Sigmoid colon (tissue), 7 donors: Measurements from ENCODE around the gene GSC2. TPM values are rescaled to one million over a fixed set of nuclear protein-coding genes. Genes with fewer than 3 reads are reported as not detected.

ENCODE experiments used
- DNase-seq: peaks from one replicate; pipeline ENCODE4 v3.0.0-alpha.2; 2019
- H3K27ac ChIP-seq, 4 donors: fragments of 200-600 bp; sonication (generic); one replicate each; pipeline ENCODE4 v1.5.1; 2016 to 2019; ENCODE audit warnings: mild to moderate bottlenecking in 1 of 4
- H3K27me3 ChIP-seq, 3 donors: fragments of 200-600 bp; sonication (generic); one replicate each; pipeline ENCODE4 v1.5.1; 2019; ENCODE audit warnings: mild to moderate bottlenecking in 1 of 3
- H3K36me3 ChIP-seq, 4 donors: fragments of 200-600 bp; sonication (generic); one replicate each; pipeline ENCODE4 v1.5.1; 2016 to 2019
- H3K4me1 ChIP-seq, 4 donors: fragments of 200-600 bp; sonication (generic); one replicate each; pipeline ENCODE4 v1.5.1; 2017 to 2019
- H3K4me3 ChIP-seq, 4 donors: fragments of 200-600 bp; sonication (generic); one replicate each; pipeline ENCODE4 v1.5.1; 2017 to 2019; ENCODE audit warnings: mild to moderate bottlenecking in 2 of 4, moderate library complexity in 1 of 4
- H3K9me3 ChIP-seq, 4 donors: fragments of 200-600 bp in 3 of 4; sonication (generic) in 3 of 4; one replicate each; pipeline versions ENCODE4 v1.5.1 to v1.6.1; 2013 to 2019
- EP300 ChIP-seq, 4 donors: sonication (generic); formaldehyde crosslinking; IDR thresholded peaks; one replicate each; pipeline ENCODE4 v1.6.1; 2017; ENCODE audit warnings: antibody characterized with exemption in 4 of 4
- POLR2A ChIP-seq, 2 donors: fragments of 450-650 bp; IDR thresholded peaks; one replicate each; pipeline ENCODE4 v1.6.1; 2016; ENCODE audit warnings: antibody characterized with exemption in 2 of 2, mild to moderate bottlenecking in 2 of 2, moderate library complexity in 2 of 2
- POLR2AphosphoS5 ChIP-seq, 4 donors: sonication (generic); formaldehyde crosslinking; IDR thresholded peaks; one replicate each; pipeline ENCODE4 v1.6.1; 2017; ENCODE audit warnings: antibody characterized with exemption in 4 of 4
- WGBS, 2 donors: extraction: QIAGEN DNeasy Blood & Tissue Kit; methylation state at CpG; one replicate each; pipeline ENCODE4 v1.1.7; 2013; 5-methylcytosine and 5-hydroxymethylcytosine counted together
- intact Hi-C: fragments of 100-400 bp; cut with DNase I; formaldehyde crosslinking; loops from one replicate; pipeline ENCODE4 v1.15.1; 2023
- polyA plus RNA-seq, 3 donors: library from polyadenylated mRNA; stranded (reverse); fragments of 200-250 nt; gene quantifications; one replicate each; pipeline ENCODE4 v1.2.3, GENCODE V29; 2013
- total RNA-seq, 4 donors: library from RNA; depleted of rRNA; stranded (reverse); fragments of >200 nt; gene quantifications; one replicate each; pipeline ENCODE4 v1.1.0, GENCODE V29; 2016
- TF ChIP-seq, protein P1 (sequence below), 4 experiments: fragments of 450-650 bp in 3 of 4; fragments of 200-600 bp in 1 of 4; IDR thresholded peaks; one replicate each; pipeline ENCODE4 v1.5.1; 2016 to 2019; ENCODE audit warnings: antibody characterized with exemption in 4 of 4, mild to moderate bottlenecking in 3 of 4, moderate library complexity in 2 of 4
- donor health status: healthy with polysubstance abuse.
- donor health status: Bipolar disorder and iron deficiency.
- donor health status: healthy.

Gene GSC2, protein sequence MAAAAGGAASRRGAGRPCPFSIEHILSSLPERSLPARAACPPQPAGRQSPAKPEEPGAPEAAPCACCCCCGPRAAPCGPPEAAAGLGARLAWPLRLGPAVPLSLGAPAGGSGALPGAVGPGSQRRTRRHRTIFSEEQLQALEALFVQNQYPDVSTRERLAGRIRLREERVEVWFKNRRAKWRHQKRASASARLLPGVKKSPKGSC
- not detected for total RNA-seq
- not detected for polyA plus RNA-seq

DNA sequence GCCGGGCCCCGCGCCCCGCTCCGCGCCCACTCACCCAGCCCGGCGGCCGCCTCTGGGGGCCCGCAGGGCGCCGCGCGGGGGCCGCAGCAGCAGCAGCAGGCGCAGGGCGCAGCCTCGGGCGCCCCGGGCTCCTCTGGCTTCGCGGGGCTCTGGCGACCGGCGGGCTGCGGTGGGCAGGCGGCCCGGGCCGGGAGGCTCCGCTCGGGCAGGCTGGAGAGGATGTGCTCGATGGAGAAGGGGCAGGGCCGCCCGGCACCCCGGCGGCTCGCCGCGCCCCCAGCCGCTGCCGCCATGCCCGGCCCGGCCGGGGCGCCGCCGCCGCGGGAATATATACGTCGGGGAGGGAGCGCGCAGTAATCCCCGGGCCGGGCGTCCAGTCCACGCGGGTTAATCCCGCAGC lies at the start of gene GSC2:
Gene GSC2 (minus strand): TSS at position 302 of the 400 bp plus-strand sequence. CDS start 9 bp downstream, at position 293.
- WGBS, 2 donors, result 3 to 5% methylated on average over 59 of the region's 59 CpGs
- no peaks in the 10 kb centered on the region for H3K36me3 ChIP-seq
- no peaks in the 10 kb centered on the region for H3K9me3 ChIP-seq
- intact Hi-C loops, result loop anchor here (10.0 kb wide), 1 partner anchor 145 kb away; the partner anchor contains the start of gene CLTCL1
- peaks cover 25 to 69% (median 50%) of the 10 kb centered on the region in 3 donors for H3K27me3 ChIP-seq
- no peak within 1 kb of the TSS for H3K27ac ChIP-seq
- no peak for DNase-seq
- peaks cover 0 to 14% (median 10%) of the 10 kb centered on the region in 4 donors for H3K4me1 ChIP-seq
- H3K4me3 ChIP-seq, result peak within 1 kb of the TSS in 3 of 4 donors; percentile 5 to 30 (median 29)
- TF ChIP-seq, protein P1, sequence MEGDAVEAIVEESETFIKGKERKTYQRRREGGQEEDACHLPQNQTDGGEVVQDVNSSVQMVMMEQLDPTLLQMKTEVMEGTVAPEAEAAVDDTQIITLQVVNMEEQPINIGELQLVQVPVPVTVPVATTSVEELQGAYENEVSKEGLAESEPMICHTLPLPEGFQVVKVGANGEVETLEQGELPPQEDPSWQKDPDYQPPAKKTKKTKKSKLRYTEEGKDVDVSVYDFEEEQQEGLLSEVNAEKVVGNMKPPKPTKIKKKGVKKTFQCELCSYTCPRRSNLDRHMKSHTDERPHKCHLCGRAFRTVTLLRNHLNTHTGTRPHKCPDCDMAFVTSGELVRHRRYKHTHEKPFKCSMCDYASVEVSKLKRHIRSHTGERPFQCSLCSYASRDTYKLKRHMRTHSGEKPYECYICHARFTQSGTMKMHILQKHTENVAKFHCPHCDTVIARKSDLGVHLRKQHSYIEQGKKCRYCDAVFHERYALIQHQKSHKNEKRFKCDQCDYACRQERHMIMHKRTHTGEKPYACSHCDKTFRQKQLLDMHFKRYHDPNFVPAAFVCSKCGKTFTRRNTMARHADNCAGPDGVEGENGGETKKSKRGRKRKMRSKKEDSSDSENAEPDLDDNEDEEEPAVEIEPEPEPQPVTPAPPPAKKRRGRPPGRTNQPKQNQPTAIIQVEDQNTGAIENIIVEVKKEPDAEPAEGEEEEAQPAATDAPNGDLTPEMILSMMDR (IDR thresholded peaks at IDR 0.05), result no peak
- TF ChIP-seq POLR2A (IDR thresholded peaks at IDR 0.05) (no peak), EP300 (IDR thresholded peaks at IDR 0.05) (no peak), POLR2AphosphoS5 (IDR thresholded peaks at IDR 0.05) (no peak)

DNA sequence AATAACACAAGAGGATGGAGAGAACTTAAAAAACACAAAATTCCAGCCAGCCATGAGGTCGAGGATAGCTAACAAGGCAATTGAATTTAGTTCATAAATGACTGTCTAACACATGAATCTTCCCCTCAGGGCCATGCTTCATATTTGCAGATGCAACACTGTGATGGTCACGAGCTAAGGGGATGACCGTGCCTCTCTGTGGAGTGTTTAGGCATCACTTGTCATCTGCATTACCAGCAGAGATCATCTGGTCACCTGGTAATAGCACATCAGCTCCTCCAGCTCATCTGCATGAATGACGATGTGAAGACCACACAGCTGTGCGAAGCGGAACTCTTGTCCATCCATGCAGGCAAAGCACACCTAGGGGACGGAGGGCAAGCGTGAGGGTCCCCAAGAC lies 49.4 kb upstream of the GSC2 start:
- DNase-seq, result peak; percentile 13
- H3K9me3 ChIP-seq, result no peaks in the 10 kb centered on the region
- H3K4me1 ChIP-seq, result no peaks in the 10 kb centered on the region
- no peak overlapping the region for H3K27ac ChIP-seq
- intact Hi-C loops, result no loop called here
- H3K36me3 ChIP-seq, result peaks cover 0 to 3% (median 0%) of the 10 kb centered on the region in 4 donors
- H3K4me3 ChIP-seq, result no peak overlapping the region
- no peaks in the 10 kb centered on the region for H3K27me3 ChIP-seq
- 91 to 92% methylated on average over 8 of the region's 8 CpGs for WGBS, 2 donors
- TF ChIP-seq POLR2A (IDR thresholded peaks at IDR 0.05), result no peak
- no peak for TF ChIP-seq POLR2AphosphoS5 (IDR thresholded peaks at IDR 0.05)
- TF ChIP-seq, protein P1 (IDR thresholded peaks at IDR 0.05), result no peak
- no peak for TF ChIP-seq EP300 (IDR thresholded peaks at IDR 0.05)

DNA sequence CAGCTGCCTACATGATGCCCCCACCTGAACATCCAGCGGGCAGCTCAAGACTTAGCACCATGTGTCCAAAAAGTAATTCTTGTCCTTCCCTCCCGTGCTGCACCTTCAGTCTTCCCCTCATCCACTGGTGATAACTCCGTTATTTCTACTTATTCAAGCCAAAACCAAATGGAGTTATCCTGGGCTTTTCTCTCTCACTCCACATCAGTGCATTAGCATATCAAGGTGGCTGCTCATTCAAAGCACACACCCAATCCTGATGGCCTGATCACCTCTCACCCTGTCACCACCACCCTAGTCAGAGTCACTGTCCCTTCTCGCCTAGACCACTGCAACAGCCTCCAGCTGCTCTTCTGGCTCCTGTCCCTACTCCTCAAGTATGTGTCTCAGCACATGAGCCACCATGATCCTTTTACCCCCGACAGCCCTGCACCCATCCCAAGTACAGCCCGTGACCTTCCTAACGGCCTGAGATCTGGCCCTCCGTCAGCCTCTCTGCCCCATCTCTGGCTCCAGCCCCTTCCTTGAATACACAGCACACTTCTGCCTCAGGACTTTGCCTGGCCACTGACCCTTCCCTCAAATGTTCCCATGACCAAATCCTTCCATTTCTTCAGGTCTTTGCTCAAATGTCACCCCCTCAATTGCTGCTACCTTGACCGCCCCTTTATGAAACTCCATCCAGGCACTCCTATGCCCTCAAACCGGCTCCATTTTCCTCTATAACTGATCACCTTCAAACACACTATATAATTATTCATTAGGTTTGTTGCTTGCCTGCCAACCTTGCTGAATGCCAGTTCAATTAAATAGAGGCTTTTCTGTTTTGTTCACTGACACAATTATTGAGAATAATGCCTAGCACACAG lies 48.1 kb upstream of the GSC2 start:
- H3K4me3 ChIP-seq, result no peak overlapping the region
- TF ChIP-seq POLR2AphosphoS5 (IDR thresholded peaks at IDR 0.05) (no peak), EP300 (IDR thresholded peaks at IDR 0.05) (no peak), POLR2A (IDR thresholded peaks at IDR 0.05) (no peak)
- TF ChIP-seq, protein P1 (IDR thresholded peaks at IDR 0.05), result no peak
- H3K4me1 ChIP-seq, result no peaks in the 10 kb centered on the region
- DNase-seq, result peak; percentile 24
- H3K9me3 ChIP-seq, result no peaks in the 10 kb centered on the region
- 89 to 94% methylated on average over 10 of the region's 10 CpGs for WGBS, 2 donors
- H3K27ac ChIP-seq, result no peak overlapping the region
- peaks cover 0 to 3% (median 0%) of the 10 kb centered on the region in 4 donors for H3K36me3 ChIP-seq
- no peaks in the 10 kb centered on the region for H3K27me3 ChIP-seq
- intact Hi-C loops, result no loop called here

DNA sequence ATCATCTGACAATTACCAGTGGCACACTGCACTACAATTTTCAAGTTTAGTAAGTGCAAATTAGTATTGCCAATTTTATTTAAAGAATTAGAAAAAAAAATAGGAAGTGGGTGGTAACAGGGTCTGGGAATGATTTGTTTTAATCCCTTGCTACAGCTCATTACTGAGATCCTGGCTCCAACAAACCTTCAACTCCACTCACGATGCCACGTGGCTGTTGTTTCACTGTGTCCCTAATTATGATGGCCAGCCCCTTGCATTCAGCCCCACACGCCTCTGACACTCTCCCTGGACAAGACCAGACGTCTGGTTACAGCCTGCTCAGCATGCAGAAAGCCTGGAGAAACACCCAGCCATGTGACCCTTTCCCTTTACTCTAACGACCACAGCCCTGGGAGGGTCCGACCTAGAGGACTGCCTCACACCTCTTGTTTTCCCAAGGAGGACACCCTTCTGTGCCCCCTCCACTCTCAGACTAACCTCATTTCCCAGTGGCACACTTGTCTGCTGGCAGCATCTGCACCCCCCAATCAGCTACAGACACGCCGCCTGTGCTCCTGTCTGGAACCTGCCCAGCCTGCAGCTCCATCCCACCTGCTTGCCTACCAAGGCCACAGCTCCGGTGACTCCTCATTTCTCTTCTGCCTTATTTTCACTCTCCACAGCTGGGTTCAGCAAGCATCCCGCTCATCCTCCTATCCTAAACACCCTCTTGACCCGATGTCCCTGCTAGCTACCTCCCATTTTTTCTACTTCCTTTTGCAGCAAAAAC lies 46.9 kb upstream of the GSC2 start:
- Histone ChIP-seq H3K27ac (no peak overlapping the region), H3K27me3 (no peaks in the 10 kb centered on the region), H3K36me3 (peaks cover 0 to 3% (median 0%) of the 10 kb centered on the region in 4 donors), H3K4me3 (no peak overlapping the region), H3K4me1 (no peaks in the 10 kb centered on the region), H3K9me3 (no peaks in the 10 kb centered on the region)
- 85 to 87% methylated on average over 11 of the region's 11 CpGs for WGBS, 2 donors
- intact Hi-C loops, result no loop called here
- TF ChIP-seq EP300 (IDR thresholded peaks at IDR 0.05) (no peak), POLR2A (IDR thresholded peaks at IDR 0.05) (no peak), POLR2AphosphoS5 (IDR thresholded peaks at IDR 0.05) (no peak)
- TF ChIP-seq, protein P1 (IDR thresholded peaks at IDR 0.05), result no peak
- DNase-seq, result peak; percentile 25
